Caco-2 (cell line): ENCODE results near the gene CDKN1C. TPM values are rescaled to one million over a fixed set of nuclear protein-coding genes. Genes with fewer than 3 reads are reported as not detected.
A peak's percentile ranks its signal among the peaks of the same experiment; 100 is the strongest.

Source experiments
- BruUV-seq: library from RNA; stranded (reverse); fragments of 400-500 nt; replicated peaks from 2 replicates; lab custom pipeline; 2021; lab: Mats Ljungman, UMichigan
- CTCF ChIA-PET: fragments of 300-600 bp; sonication (Branson Sonifier 250); formaldehyde crosslinking; loops from one replicate; lab custom pipeline; 2022; ENCODE audit warnings: antibody characterized with exemption; lab: Charles Lee
- POLR2A ChIA-PET: fragments of 300-600 bp; sonication (Branson Sonifier 250); formaldehyde crosslinking; loops from one replicate; lab custom pipeline; 2022; ENCODE audit warnings: antibody characterized with exemption; lab: Charles Lee
- DNase-seq, 2 experiments: peaks; one replicate each; pipeline versions ENCODE4 v3.0.0 to v3.0.0-alpha.2; 2020 to 2022
- H3K27me3 ChIP-seq: replicated peaks from 2 replicates; pipeline ENCODE4 v1.6.0; 2011; ENCODE audit warnings: low read length; ENCODE audit not compliant: control insufficient read depth, insufficient read depth
- H3K36me3 ChIP-seq: 2 replicates; pipeline ENCODE4 v1.5.1; 2011; ENCODE audit warnings: low read length; ENCODE audit not compliant: control insufficient read depth, insufficient read depth
- H3K4me1 ChIP-seq: fragments of 250-450 bp; sonication (Bioruptor Pico); 2 replicates; pipeline ENCODE4 v1.5.1; 2020; ENCODE audit warnings: mild to moderate bottlenecking
- H3K4me3 ChIP-seq: 2 replicates; pipeline ENCODE4 v1.5.1; 2011; ENCODE audit warnings: low read depth, mild to moderate bottlenecking, control low read depth, low read length
- H3K9me3 ChIP-seq: fragments of 250-450 bp; sonication (Bioruptor Pico); 2 replicates; pipeline ENCODE4 v1.5.1; 2020; ENCODE audit warnings: mild to moderate bottlenecking, moderate library complexity
- H3K27ac Mint-ChIP-seq: one replicate; pipeline ENCODE4 v1.8.0; 2022; ENCODE audit warnings: mixed read lengths; ENCODE audit not compliant: unreplicated experiment
- H3K27me3 Mint-ChIP-seq: one replicate; pipeline ENCODE4 v1.8.0; 2022; ENCODE audit warnings: mixed read lengths; ENCODE audit not compliant: insufficient read depth, unreplicated experiment
- H3K36me3 Mint-ChIP-seq: one replicate; pipeline ENCODE4 v1.8.0; 2022; ENCODE audit warnings: mild to moderate bottlenecking, mixed read lengths; ENCODE audit not compliant: insufficient read depth, unreplicated experiment
- H3K4me1 Mint-ChIP-seq: one replicate; pipeline ENCODE4 v1.8.0; 2022; ENCODE audit warnings: low read depth, mixed read lengths; ENCODE audit not compliant: unreplicated experiment
- H3K4me3 Mint-ChIP-seq: one replicate; pipeline ENCODE4 v1.8.0; 2022; ENCODE audit warnings: mild to moderate bottlenecking, moderate library complexity, mixed read lengths; ENCODE audit not compliant: unreplicated experiment
- H3K9me3 Mint-ChIP-seq: one replicate; pipeline ENCODE4 v1.8.0; 2022; ENCODE audit warnings: mixed read lengths; ENCODE audit not compliant: unreplicated experiment
- intact Hi-C: fragments of 100-400 bp; cut with micrococcal nuclease; formaldehyde crosslinking; loops from one replicate; pipeline ENCODE4 v1.10.0; 2022; ENCODE audit not compliant: unreplicated experiment
- total RNA-seq: library from RNA; stranded (reverse); gene quantifications from 2 replicates; pipeline ENCODE4 v1.2.3, GENCODE V29; 2022
- TF ChIP-seq, protein P1 (sequence below), 2 experiments: fragments of 200-600 bp in 1 of 2; IDR thresholded peaks; 1 replicate in 1 of 2; 2 replicates in 1 of 2; pipeline versions ENCODE4 v1.5.1 to v1.8.0; 2011 to 2022; ENCODE audit warnings: antibody characterized with exemption in 1 of 2, control low read depth in 1 of 2, inconsistent platforms in 1 of 2, low read depth in 1 of 2, low read length in 1 of 2, mild to moderate bottlenecking in 1 of 2, moderate library complexity in 1 of 2; ENCODE audit not compliant: insufficient read depth in 1 of 2, severe bottlenecking in 1 of 2, unreplicated experiment in 1 of 2

The CDKN1C gene
- total RNA-seq, 1 experiment from 2014 or later: 25.5 TPM

DNA sequence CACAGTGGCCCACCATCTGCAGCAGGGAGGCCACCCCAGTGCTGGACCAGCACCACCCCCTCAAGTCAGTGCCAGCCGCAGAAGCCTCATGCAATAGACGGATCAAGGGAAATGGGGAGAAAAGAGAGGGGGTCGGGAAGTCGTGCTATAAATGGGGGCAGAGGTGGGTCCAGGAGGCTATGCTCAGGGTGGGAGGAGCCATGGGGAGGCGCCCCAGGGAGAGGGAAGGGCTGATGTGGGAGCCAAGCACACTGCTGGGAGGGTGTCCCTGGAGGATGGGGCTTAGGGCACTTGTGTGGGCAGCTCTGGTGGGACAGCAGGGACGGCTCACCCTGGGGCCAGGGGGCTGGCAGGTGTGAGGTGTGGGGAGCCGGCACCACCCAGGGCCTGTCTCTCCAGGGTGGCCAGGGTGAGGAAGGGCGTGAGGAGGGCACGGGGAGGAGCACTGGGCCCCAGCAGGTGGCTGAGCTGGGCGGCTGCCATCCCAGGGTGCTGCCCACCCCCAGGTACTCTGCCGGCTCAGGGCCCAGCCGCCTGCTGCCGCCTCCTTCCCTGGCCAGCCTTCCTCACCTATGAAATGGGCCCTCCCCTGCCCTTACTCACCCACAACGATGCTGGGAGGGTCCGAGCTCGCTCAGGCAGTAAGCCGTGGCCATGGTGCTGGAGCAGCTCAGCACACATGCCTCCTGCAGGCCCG lies 25.7 kb upstream of the CDKN1C start:
- peaks cover 18% of the 10 kb centered on the region for H3K36me3 Mint-ChIP-seq
- H3K27me3 ChIP-seq: no peaks in the 10 kb centered on the region
- H3K4me3 ChIP-seq: no peak overlapping the region
- no TSS peak for BruUV-seq
- no peak for DNase-seq
- peaks cover 22% of the 10 kb centered on the region for H3K4me1 Mint-ChIP-seq
- no peak overlapping the region for H3K4me3 Mint-ChIP-seq
- CTCF ChIA-PET: interaction anchor here (1.0 kb wide), 1 partner anchor 378 kb away, joined by 3 read pairs; no protein-coding TSS in a partner anchor
- TF ChIP-seq, protein P1, sequence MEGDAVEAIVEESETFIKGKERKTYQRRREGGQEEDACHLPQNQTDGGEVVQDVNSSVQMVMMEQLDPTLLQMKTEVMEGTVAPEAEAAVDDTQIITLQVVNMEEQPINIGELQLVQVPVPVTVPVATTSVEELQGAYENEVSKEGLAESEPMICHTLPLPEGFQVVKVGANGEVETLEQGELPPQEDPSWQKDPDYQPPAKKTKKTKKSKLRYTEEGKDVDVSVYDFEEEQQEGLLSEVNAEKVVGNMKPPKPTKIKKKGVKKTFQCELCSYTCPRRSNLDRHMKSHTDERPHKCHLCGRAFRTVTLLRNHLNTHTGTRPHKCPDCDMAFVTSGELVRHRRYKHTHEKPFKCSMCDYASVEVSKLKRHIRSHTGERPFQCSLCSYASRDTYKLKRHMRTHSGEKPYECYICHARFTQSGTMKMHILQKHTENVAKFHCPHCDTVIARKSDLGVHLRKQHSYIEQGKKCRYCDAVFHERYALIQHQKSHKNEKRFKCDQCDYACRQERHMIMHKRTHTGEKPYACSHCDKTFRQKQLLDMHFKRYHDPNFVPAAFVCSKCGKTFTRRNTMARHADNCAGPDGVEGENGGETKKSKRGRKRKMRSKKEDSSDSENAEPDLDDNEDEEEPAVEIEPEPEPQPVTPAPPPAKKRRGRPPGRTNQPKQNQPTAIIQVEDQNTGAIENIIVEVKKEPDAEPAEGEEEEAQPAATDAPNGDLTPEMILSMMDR (IDR thresholded peaks at IDR 0.05; ENCODE audit: insufficient read depth in 1 of 2, low read depth in 1 of 2, low read length in 1 of 2, severe bottlenecking in 1 of 2, unreplicated experiment in 1 of 2): no peak
- peaks cover 33% of the 10 kb centered on the region for H3K4me1 ChIP-seq
- peak overlapping the region; percentile 80 for H3K27ac Mint-ChIP-seq
- POLR2A ChIA-PET: interaction anchor here (0.6 kb wide), 1 partner anchor 179 kb away, joined by 5 read pairs; no protein-coding TSS in a partner anchor
- H3K27me3 Mint-ChIP-seq: no peaks in the 10 kb centered on the region
- no peaks in the 10 kb centered on the region for H3K9me3 Mint-ChIP-seq
- intact Hi-C loops: loop anchor here (10.0 kb wide), 1 partner anchor 706 kb away; no protein-coding TSS in a partner anchor
- H3K9me3 ChIP-seq: no peaks in the 10 kb centered on the region
- H3K36me3 ChIP-seq: no peaks in the 10 kb centered on the region

DNA sequence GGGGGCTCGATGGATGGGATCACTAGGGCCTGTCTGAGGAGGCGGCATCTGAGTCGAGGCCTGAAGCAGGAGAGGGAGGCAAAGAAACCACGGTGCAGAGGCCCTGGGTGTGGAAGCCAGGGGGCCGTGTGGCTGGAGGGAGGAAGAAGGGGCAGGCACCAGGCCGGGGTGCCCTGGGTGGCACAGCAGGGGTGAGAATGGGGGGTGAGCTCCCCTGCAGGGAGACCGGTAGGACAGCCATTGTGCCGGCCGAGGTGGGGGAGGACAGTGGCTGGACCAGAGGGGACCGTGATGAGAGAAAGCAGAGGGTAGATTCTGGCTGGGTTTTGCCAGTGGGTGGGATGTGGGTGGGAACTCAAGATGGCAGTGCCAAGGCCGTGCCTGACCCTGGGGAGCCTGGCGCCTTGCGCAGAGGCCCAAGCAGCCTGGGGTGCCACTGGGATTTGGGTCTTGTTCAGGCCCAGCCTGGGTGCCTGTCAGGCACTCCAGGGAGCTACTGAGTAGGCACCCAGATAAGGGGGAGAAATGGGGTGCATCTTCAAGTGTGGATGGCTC lies 24.9 kb upstream of the CDKN1C start:
- H3K36me3 ChIP-seq: no peaks in the 10 kb centered on the region
- POLR2A ChIA-PET: interaction anchor here (0.6 to 0.8 kb wide), 2 partner anchors 20 to 180 kb away, joined by 3 to 5 read pairs; no protein-coding TSS in a partner anchor
- H3K9me3 Mint-ChIP-seq: peaks cover 6% of the 10 kb centered on the region
- no peak overlapping the region for H3K4me3 Mint-ChIP-seq
- no peaks in the 10 kb centered on the region for H3K27me3 ChIP-seq
- DNase-seq: no peak
- H3K4me3 ChIP-seq: no peak overlapping the region
- peaks cover 33% of the 10 kb centered on the region for H3K4me1 ChIP-seq
- H3K27ac Mint-ChIP-seq: peak overlapping the region; percentile 80
- BruUV-seq: no TSS peak
- H3K4me1 Mint-ChIP-seq: peaks cover 22% of the 10 kb centered on the region
- CTCF ChIA-PET: no interaction called here
- H3K27me3 Mint-ChIP-seq: no peaks in the 10 kb centered on the region
- TF ChIP-seq, protein P1 (IDR thresholded peaks at IDR 0.05; ENCODE audit: insufficient read depth in 1 of 2, low read depth in 1 of 2, low read length in 1 of 2, severe bottlenecking in 1 of 2, unreplicated experiment in 1 of 2): no peak
- no peaks in the 10 kb centered on the region for H3K9me3 ChIP-seq
- peaks cover 21% of the 10 kb centered on the region for H3K36me3 Mint-ChIP-seq
- intact Hi-C loops: loop anchor here (10.0 kb wide), 1 partner anchor 706 kb away; no protein-coding TSS in a partner anchor

DNA sequence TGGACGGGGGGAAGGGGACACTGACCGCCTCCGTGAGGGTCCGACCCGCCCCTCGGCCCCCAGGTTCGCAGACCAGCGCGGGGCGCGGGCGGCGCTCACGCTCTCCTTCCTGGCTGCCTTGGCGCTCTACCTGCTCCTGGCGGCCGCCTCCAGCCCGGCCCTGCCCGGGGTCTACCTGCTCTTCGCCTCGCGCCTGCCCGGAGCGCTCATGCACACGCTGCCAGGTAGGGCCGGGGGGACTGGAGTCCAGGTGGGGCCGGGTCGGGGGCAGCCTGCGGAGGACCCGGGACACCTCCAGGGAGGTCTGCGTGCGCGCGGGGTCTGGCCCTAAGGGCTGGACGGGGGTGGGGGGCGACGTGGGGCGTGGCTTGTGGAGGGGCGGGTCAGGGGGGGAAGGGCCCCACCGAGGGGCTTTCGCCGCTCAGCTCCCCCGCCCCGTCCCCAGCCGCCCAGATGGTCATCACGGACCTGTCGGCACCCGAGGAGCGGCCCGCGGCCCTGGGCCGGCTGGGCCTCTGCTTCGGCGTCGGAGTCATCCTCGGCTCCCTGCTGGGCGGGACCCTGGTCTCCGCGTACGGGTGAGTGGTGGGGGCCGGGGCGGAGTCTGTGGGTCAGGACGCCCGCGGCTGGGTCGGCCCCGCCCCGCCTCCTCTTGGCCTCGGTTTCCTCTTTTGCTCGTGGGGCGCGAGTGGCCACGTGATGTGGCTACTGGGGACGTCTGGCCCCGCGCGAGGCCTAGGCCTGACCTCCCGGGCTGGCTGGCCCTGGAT lies 23.7 kb upstream of the CDKN1C start:
- no peak for DNase-seq
- Mint-ChIP-seq H3K27me3 (no peaks in the 10 kb centered on the region), H3K27ac (no peak overlapping the region), H3K36me3 (peaks cover 28% of the 10 kb centered on the region), H3K4me1 (peaks cover 30% of the 10 kb centered on the region), H3K9me3 (peaks cover 18% of the 10 kb centered on the region), H3K4me3 (no peak overlapping the region)
- H3K4me3 ChIP-seq: no peak overlapping the region
- H3K4me1 ChIP-seq: peaks cover 40% of the 10 kb centered on the region
- BruUV-seq: no TSS peak
- H3K27me3 ChIP-seq: no peaks in the 10 kb centered on the region
- intact Hi-C loops: no loop called here
- H3K9me3 ChIP-seq: peaks cover 3% of the 10 kb centered on the region; the same call in 1 of the 2 replicates
- H3K36me3 ChIP-seq: no peaks in the 10 kb centered on the region; the same call in 1 of the 2 replicates
- ChIA-PET CTCF (no interaction called here), POLR2A (no interaction called here)
- TF ChIP-seq, protein P1 (IDR thresholded peaks at IDR 0.05; ENCODE audit: insufficient read depth in 1 of 2, low read depth in 1 of 2, low read length in 1 of 2, severe bottlenecking in 1 of 2, unreplicated experiment in 1 of 2): no peak
